HepG2 (cell line): ENCODE results near the gene ARMC2.

Experiments
- E2F1 ChIP-seq: sonication (generic); formaldehyde crosslinking; IDR thresholded peaks from 2 replicates; pipeline ENCODE4 v1.5.0; 2020; ENCODE audit warnings: missing genetic modification reagents
- MXI1 ChIP-seq: IDR thresholded peaks from 3 replicates; pipeline ENCODE4 v1.6.1; 2012; ENCODE audit warnings: low read depth, low read length, inconsistent platforms, borderline replicate concordance
- NFE2L2 ChIP-seq: fragments of 150-350 bp; IDR thresholded peaks from 2 replicates; pipeline ENCODE4 v1.6.1; 2014; ENCODE audit warnings: low read length
- PREB ChIP-seq: sonication (generic); formaldehyde crosslinking; IDR thresholded peaks from 2 replicates; pipeline ENCODE4 v1.4.0; 2020; ENCODE audit warnings: missing genetic modification reagents
- ZNF549 ChIP-seq: sonication (generic); formaldehyde crosslinking; IDR thresholded peaks from 2 replicates; pipeline ENCODE4 v1.5.0; 2020; ENCODE audit warnings: missing genetic modification reagents

GRCh38 chr6:108904741-108905140, 56.5 kb downstream of the ARMC2 start:
- no peak for TF ChIP-seq ZNF549 (CRISPR knock-in tag)
- TF ChIP-seq NFE2L2: no peak
- no peak for TF ChIP-seq E2F1 (CRISPR knock-in tag)
- TF ChIP-seq PREB (CRISPR knock-in tag): no peak
- TF ChIP-seq MXI1: no peak
